GM13977 (cell line): ENCODE data around the gene GIMD1.
A peak's percentile ranks its signal among the peaks of the same experiment; 100 is the strongest.
"Not testable (repeated sequence)": the region's sequence is repeated elsewhere in the genome, so short reads cannot be mapped to it uniquely, and the experiment has no call there.

Experiments
- DNase-seq: peaks from one replicate; pipeline ENCODE4 v3.0.0; 2012; ENCODE audit warnings: low spot score
- in situ Hi-C: fragments of 300-500 bp; cut with MboI; formaldehyde crosslinking; loops from one replicate; pipeline ENCODE4 v1.12.0; 2022; ENCODE audit warnings: low sequenced_read_pairs, low pct_unique_long_range_greater_than_20kb, mixed read lengths, inconsistent platforms; ENCODE audit not compliant: unreplicated experiment
- TF ChIP-seq, protein P1 (sequence below): IDR thresholded peaks from 2 replicates; pipeline ENCODE4 v1.5.1; 2012; ENCODE audit warnings: mild to moderate bottlenecking, control low read depth; ENCODE audit not compliant: insufficient read depth; ENCODE audit errors: extremely low read depth, missing control alignments

Gene GIMD1

DNA sequence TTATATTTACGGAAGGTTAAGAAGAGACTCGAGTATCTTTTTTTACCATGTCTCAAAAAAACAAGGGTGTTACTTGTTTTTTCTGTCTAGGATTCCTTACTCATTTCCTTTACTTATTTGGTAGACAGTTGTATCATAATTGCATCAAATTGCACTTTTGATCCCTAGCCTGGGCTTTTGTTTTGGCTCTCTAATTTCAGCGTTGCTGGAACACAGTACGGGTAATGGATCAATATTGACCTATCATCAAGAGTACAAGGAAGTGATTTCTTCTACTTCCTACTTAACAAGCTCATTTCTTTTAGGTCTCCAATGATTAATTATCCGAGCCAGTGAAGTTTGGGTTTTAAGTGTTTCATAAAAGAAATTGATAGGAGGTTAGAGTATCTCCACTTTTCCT is 35.4 kb downstream of the GIMD1 start:
- TF ChIP-seq, protein P1, sequence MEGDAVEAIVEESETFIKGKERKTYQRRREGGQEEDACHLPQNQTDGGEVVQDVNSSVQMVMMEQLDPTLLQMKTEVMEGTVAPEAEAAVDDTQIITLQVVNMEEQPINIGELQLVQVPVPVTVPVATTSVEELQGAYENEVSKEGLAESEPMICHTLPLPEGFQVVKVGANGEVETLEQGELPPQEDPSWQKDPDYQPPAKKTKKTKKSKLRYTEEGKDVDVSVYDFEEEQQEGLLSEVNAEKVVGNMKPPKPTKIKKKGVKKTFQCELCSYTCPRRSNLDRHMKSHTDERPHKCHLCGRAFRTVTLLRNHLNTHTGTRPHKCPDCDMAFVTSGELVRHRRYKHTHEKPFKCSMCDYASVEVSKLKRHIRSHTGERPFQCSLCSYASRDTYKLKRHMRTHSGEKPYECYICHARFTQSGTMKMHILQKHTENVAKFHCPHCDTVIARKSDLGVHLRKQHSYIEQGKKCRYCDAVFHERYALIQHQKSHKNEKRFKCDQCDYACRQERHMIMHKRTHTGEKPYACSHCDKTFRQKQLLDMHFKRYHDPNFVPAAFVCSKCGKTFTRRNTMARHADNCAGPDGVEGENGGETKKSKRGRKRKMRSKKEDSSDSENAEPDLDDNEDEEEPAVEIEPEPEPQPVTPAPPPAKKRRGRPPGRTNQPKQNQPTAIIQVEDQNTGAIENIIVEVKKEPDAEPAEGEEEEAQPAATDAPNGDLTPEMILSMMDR, result no peak
- no peak for DNase-seq
- in situ Hi-C loops, result no loop called here

DNA sequence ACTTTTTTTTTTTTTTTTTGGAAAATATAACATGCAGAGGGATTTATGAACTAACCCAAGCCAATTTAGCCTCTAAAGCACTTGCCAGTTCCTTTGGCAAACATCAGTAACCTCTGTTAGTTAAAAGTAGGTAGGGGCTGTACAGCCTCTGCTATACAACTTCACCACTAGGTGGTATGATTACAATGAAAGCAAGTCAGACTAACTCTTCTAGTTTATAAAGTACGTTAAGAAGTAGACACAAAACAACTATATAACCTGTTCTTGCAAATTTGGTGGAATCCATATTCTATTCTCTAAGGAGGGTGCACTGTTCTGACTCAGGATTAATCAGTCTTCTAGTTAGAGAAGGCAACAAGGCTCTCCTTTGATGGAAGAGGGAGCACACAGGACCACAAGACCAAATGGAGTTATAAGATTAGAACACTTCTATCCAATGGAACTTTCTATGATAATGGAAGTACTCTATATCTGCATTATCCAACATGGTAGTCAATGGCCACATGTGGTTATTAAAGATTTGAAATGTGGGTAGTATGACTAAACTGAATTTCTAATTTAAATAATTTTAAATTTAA is 39.4 kb downstream of the GIMD1 start:
- no peak for DNase-seq
- TF ChIP-seq, protein P1, result peak; percentile 47
- in situ Hi-C loops, result no loop called here

DNA sequence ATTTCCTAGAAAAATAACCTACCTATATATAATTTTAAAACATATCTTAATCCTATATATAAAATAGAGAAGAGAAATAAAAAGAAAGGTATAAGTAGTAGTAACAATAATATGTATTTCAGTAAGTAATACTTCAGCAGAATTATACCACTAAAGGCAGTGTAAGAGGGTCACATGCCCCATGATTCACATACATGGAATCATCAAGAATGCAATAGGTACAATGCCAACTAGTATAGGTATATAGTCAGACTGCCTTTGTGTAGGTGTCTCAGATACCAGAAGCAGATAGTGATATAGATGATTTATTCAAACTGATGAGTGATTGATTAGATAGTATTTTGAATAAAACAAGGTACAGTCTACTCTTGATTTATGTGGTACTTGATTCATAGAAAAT is 42.8 kb downstream of the GIMD1 start:
- DNase-seq, result no peak
- TF ChIP-seq, protein P1, result no peak
- in situ Hi-C loops, result no loop called here

DNA sequence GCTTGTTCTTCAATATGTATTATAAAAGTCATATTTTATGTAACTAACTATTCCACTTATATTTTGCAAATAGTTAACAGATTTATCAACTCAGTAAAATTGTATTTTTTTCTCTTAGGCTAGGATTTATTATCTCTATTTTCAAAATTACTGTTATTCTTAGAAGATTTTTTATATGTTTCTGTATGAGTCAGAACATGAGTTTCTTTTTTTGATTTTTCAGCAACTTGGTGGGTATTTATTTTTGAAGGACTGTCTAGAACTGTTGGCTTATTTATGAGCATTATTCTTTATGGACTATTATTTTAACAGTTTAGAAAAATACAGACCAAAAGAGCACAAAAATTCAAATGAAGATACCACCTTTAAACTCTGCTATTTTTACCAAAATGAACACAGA is 45.5 kb downstream of the GIMD1 start:
- no peak for DNase-seq
- in situ Hi-C loops, result no loop called here
- TF ChIP-seq, protein P1, result no peak

DNA sequence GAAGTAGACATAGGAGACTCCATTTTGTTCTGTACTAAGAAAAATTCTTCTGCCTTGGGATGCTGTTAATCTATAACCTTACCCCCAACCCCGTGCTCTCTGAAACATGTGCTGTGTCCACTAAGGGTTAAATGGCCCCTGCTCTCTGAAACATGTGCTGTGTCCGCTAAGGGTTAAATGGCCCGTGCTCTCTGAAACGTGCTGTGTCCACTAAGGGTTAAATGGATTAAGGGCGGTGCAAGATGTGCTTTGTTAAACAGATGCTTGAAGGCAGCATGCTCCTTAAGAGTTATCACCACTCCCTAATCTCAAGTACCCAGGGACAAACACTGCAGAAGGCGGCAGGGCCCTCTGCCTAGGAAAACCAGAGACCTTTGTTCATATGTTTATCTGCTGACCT is 46.8 kb downstream of the GIMD1 start:
- in situ Hi-C loops, DNase-seq: not testable (repeated sequence)

DNA sequence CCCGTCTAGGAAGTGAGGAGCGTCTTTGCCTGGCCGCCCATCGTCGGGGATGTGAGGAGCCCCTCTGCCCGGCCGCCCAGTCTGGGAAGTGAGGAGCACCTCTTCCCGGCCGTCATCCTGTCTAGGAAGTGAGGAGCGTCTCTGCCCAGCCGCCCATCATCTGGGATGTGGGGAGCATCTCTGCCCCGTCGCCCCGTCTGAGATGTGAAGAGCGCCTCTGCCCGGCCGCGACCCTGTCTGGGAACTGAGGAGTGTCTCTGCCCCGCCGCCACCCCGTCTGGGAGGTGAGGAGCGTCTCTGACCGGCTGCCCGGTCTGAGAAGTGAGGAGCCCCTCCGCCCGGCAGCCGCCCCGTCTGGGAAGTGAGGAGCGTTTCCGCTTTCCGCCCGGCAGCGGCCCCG is 47.4 kb downstream of the GIMD1 start:
- in situ Hi-C loops, DNase-seq: not testable (repeated sequence)

DNA sequence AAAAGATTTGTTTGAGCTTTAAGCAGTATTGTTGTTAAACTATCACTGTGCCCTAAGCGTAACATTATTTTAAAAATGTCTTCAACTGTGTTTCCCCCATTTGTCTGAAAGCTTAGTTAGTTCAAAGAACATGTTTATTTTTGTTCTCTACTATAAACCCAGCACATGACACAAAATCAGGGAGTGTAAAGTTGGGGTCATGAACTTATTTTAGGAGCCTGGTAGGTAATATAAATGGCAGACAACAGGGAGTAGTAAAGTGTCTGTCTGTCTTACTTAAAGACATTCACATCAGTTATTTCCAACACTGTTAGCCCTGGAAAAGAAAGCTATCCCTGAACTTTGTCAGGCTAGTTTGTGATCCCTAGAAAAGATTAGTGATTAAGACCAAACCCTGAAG is 48.3 kb downstream of the GIMD1 start:
- TF ChIP-seq, protein P1, result no peak
- no peak for DNase-seq
- in situ Hi-C loops, result no loop called here

DNA sequence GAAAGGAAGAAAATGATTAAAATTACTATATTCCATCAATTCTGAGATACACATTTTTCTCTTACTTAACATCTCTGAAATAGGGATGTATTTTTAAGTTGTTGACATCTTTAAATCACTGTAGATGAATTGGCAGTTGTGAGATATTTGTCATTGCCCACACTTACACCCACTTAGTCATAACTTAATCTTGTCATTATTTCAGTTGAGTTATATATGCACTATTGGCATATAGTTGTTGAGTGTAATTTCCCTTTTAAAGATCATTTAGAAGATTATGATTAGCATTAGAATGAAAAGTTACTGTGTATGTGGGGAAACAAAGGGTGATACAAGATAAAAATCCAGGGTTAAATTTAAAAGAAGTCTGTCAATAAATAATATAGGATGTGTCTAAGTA is 50.1 kb downstream of the GIMD1 start:
- TF ChIP-seq, protein P1, result no peak
- DNase-seq, result no peak
- in situ Hi-C loops, result no loop called here
